ENCODE measurements around the gene LRBA. TPM values are rescaled to one million over a fixed set of nuclear protein-coding genes. Genes with fewer than 3 reads are reported as not detected.
"Not testable (repeated sequence)": the region's sequence is repeated elsewhere in the genome, so short reads cannot be mapped to it uniquely, and the experiment has no call there.

LRBA gene
- total and polyA plus RNA-seq, 2 donors (not counting 1 experiment from before 2014, with no cell fraction given) = 16.4 to 36.7 TPM

DNA sequence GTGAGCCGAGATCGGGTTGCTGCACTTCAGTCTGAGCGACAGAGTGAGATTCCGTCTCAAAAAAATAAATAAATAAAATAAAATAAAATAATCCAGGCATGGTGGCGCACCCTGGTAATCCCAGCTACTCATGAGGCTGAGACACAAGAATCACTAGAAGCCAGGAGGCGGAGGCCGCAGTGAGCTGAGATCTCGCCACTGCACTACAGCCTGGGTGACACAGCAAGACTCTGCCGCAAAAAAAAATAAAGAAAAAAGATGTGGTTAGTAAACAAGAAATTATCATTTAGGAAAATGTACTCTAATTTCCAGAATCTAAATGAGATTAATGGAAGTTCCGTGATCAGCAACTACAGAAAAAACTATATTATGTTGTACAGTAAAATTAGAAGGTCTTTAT is 14.5 kb upstream of the LRBA start:
- Histone ChIP-seq H3K36me3 (ENCODE audit: control insufficient read depth, insufficient read depth, low read length) (no peaks in the 10 kb centered on the region), H3K4me2 (ENCODE audit: extremely low read depth, insufficient read depth, low read length) (no peak overlapping the region), H3K4me1 (ENCODE audit: control insufficient read depth, extremely low read depth, insufficient read depth, low read length) (no peaks in the 10 kb centered on the region), H2AFZ (ENCODE audit: low read length) (no peak overlapping the region), H3K9me3 (ENCODE audit: control insufficient read depth, insufficient read depth, low read depth, low read length) (no peaks in the 10 kb centered on the region), H3K9ac (ENCODE audit: insufficient read depth, low read length) (no peak overlapping the region), H4K20me1 (ENCODE audit: control insufficient read depth, extremely low read depth, insufficient read depth, low read length) (no peaks in the 10 kb centered on the region), H3K27ac (ENCODE audit: insufficient read depth, low read length) (no peak overlapping the region), H3K4me3 (replicated peaks in 1 of 4; ENCODE audit: control extremely low read depth in 1 of 4, insufficient read depth in 1 of 4, low read depth in 3 of 4, low read length in 4 of 4) (no peak overlapping the region), H3K27me3 (ENCODE audit: control insufficient read depth, insufficient read depth, low read length) (no peaks in the 10 kb centered on the region), H3K79me2 (ENCODE audit: control insufficient read depth, insufficient read depth, low read length) (no peaks in the 10 kb centered on the region)
- no peak for TF ChIP-seq EZH2 (IDR thresholded peaks at IDR 0.05; ENCODE audit: low read length, missing control alignments)
- TF ChIP-seq, protein P1, sequence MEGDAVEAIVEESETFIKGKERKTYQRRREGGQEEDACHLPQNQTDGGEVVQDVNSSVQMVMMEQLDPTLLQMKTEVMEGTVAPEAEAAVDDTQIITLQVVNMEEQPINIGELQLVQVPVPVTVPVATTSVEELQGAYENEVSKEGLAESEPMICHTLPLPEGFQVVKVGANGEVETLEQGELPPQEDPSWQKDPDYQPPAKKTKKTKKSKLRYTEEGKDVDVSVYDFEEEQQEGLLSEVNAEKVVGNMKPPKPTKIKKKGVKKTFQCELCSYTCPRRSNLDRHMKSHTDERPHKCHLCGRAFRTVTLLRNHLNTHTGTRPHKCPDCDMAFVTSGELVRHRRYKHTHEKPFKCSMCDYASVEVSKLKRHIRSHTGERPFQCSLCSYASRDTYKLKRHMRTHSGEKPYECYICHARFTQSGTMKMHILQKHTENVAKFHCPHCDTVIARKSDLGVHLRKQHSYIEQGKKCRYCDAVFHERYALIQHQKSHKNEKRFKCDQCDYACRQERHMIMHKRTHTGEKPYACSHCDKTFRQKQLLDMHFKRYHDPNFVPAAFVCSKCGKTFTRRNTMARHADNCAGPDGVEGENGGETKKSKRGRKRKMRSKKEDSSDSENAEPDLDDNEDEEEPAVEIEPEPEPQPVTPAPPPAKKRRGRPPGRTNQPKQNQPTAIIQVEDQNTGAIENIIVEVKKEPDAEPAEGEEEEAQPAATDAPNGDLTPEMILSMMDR (conservative IDR thresholded peaks at IDR 0.05 in 1 of 2, IDR thresholded peaks at IDR 0.05 in 1 of 2; ENCODE audit: low read depth in 1 of 2, low read length in 2 of 2) = no peak
- DNase-seq (ENCODE audit: low read depth in 2 of 2) = no peak

DNA sequence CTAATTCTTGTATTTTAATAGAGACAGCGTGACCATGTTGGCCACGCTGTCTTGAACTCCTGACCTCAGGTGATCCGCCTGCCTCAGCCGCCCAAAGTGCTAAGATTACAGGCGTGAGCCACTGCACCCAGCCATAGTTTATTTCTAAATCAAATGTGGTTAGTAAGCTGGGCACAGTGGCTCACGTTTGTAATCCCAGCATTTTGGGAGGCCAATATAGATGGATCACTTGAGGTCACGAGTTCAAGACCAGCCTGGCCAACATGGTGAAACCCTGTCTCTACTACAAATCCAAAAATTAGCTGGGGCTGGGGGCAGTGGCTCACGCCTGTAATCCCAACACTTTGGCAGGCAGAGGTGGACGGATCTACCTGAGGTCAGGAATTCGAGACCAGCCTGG is 13.9 kb upstream of the LRBA start:
- not testable (repeated sequence) for DNase-seq (ENCODE audit: low read depth in 2 of 2); H3K4me2 ChIP-seq (ENCODE audit: extremely low read depth, insufficient read depth, low read length)

DNA sequence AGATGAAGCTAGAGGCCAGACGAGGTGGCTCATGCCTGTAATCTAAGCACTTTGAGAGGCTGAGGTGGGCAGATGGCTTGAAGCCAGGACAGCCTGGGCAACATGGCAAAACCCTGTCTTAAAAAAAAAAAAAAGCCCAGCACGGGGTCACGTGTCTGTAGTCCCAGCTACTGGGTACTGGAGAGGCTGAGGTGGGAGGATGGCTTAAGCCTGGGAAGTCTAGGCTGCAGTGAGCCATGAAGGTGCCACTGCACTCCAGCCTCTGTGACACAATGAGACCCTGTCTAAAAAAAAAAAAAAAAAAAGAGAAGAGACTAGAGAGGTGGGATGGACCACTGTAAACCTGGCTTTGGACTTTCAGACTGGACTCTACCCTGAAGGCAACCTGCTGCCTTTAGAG is 10.7 kb upstream of the LRBA start:
- no peaks in the 10 kb centered on the region for H3K36me3 ChIP-seq (ENCODE audit: control insufficient read depth, insufficient read depth, low read length)
- no peak overlapping the region for H3K4me2 ChIP-seq (ENCODE audit: extremely low read depth, insufficient read depth, low read length)
- no peaks in the 10 kb centered on the region for H3K4me1 ChIP-seq (ENCODE audit: control insufficient read depth, extremely low read depth, insufficient read depth, low read length)
- H3K9ac ChIP-seq (ENCODE audit: insufficient read depth, low read length) = no peak overlapping the region
- no peak overlapping the region for H2AFZ ChIP-seq (ENCODE audit: low read length)
- no peaks in the 10 kb centered on the region for H4K20me1 ChIP-seq (ENCODE audit: control insufficient read depth, extremely low read depth, insufficient read depth, low read length)
- H3K27me3 ChIP-seq (ENCODE audit: control insufficient read depth, insufficient read depth, low read length) = peaks cover 3% of the 10 kb centered on the region
- H3K27ac ChIP-seq (ENCODE audit: insufficient read depth, low read length) = no peak overlapping the region
- TF ChIP-seq EZH2 (IDR thresholded peaks at IDR 0.05; ENCODE audit: low read length, missing control alignments) = no peak
- TF ChIP-seq, protein P1 (conservative IDR thresholded peaks at IDR 0.05 in 1 of 2, IDR thresholded peaks at IDR 0.05 in 1 of 2; ENCODE audit: low read depth in 1 of 2, low read length in 2 of 2) = no peak
- no peaks in the 10 kb centered on the region for H3K79me2 ChIP-seq (ENCODE audit: control insufficient read depth, insufficient read depth, low read length)
- no peaks in the 10 kb centered on the region for H3K9me3 ChIP-seq (ENCODE audit: control insufficient read depth, insufficient read depth, low read depth, low read length)
- DNase-seq (ENCODE audit: low read depth in 2 of 2) = no peak
- H3K4me3 ChIP-seq (replicated peaks in 1 of 4; ENCODE audit: control extremely low read depth in 1 of 4, insufficient read depth in 1 of 4, low read depth in 3 of 4, low read length in 4 of 4) = no peak overlapping the region

More for the DNA sequence above, 13.9 kb upstream of the LRBA start:
- not testable (repeated sequence) for H3K9ac ChIP-seq (ENCODE audit: insufficient read depth, low read length); H3K36me3 ChIP-seq (ENCODE audit: control insufficient read depth, insufficient read depth, low read length); H3K4me3 ChIP-seq (replicated peaks in 1 of 4; ENCODE audit: control extremely low read depth in 1 of 4, insufficient read depth in 1 of 4, low read depth in 3 of 4, low read length in 4 of 4); H3K9me3 ChIP-seq (ENCODE audit: control insufficient read depth, insufficient read depth, low read depth, low read length); H4K20me1 ChIP-seq (ENCODE audit: control insufficient read depth, extremely low read depth, insufficient read depth, low read length); H3K27me3 ChIP-seq (ENCODE audit: control insufficient read depth, insufficient read depth, low read length); H3K4me1 ChIP-seq (ENCODE audit: control insufficient read depth, extremely low read depth, insufficient read depth, low read length); H3K79me2 ChIP-seq (ENCODE audit: control insufficient read depth, insufficient read depth, low read length); H3K27ac ChIP-seq (ENCODE audit: insufficient read depth, low read length); H2AFZ ChIP-seq (ENCODE audit: low read length)

All from fibroblast of lung (primary cell).